Upper lobe of left lung (tissue), 4 donors: ENCODE measurements around the gene PSMB9.

Experiments used
- POLR2A ChIP-seq, 4 donors: fragments of 450-650 bp; IDR thresholded peaks; one replicate each; pipeline ENCODE4 v1.5.1; 2016 to 2017; ENCODE audit warnings: antibody characterized with exemption in 4 of 4, mild to moderate bottlenecking in 2 of 4
- POLR2AphosphoS5 ChIP-seq, 2 donors: sonication (generic); formaldehyde crosslinking; IDR thresholded peaks; one replicate each; pipeline ENCODE4 v1.5.1; 2017; ENCODE audit warnings: antibody characterized with exemption in 2 of 2
- TF ChIP-seq, protein P1 (sequence below), 6 experiments: fragments of 450-650 bp in 4 of 6; fragments of 200-600 bp in 2 of 6; sonication (generic) in 2 of 6; IDR thresholded peaks; one replicate each; pipeline ENCODE4 v1.5.1; 2016 to 2019; ENCODE audit warnings: antibody characterized with exemption in 6 of 6

DNA sequence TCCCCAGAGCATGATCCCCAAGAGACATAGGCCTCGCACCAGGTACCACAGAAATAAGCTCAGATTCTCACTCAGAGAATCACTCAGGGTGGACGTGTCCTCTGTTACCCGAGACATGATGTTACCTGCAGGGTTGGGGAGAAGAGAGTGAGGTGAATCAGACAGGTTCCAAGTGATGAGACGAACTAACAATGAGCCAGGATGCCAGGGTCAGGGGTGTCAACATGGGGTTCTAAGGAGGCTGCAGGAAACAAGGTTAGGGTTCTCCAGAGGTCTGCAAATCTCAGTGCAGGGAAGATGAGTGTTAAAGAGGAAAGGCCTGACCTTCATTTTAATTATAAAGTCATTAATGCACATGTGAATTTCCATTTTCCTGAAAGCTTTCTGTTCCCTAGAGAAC, 3.0 kb upstream of the PSMB9 start:
- TF ChIP-seq, protein P1, sequence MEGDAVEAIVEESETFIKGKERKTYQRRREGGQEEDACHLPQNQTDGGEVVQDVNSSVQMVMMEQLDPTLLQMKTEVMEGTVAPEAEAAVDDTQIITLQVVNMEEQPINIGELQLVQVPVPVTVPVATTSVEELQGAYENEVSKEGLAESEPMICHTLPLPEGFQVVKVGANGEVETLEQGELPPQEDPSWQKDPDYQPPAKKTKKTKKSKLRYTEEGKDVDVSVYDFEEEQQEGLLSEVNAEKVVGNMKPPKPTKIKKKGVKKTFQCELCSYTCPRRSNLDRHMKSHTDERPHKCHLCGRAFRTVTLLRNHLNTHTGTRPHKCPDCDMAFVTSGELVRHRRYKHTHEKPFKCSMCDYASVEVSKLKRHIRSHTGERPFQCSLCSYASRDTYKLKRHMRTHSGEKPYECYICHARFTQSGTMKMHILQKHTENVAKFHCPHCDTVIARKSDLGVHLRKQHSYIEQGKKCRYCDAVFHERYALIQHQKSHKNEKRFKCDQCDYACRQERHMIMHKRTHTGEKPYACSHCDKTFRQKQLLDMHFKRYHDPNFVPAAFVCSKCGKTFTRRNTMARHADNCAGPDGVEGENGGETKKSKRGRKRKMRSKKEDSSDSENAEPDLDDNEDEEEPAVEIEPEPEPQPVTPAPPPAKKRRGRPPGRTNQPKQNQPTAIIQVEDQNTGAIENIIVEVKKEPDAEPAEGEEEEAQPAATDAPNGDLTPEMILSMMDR (IDR thresholded peaks at IDR 0.05), result no peak
- TF ChIP-seq POLR2A (IDR thresholded peaks at IDR 0.05) (no peak), POLR2AphosphoS5 (IDR thresholded peaks at IDR 0.05) (no peak)
